COR-L47 (cell line): ENCODE measurements around the gene RACGAP1.
"Not testable (repeated sequence)": the region's sequence is repeated elsewhere in the genome, so short reads cannot be mapped to it uniquely, and the experiment has no call there.

ENCODE experiments used
- DNase-seq: peaks from one replicate; lab custom pipeline; 2025; lab: John Stamatoyannopoulos, UW

RACGAP1 gene

DNA sequence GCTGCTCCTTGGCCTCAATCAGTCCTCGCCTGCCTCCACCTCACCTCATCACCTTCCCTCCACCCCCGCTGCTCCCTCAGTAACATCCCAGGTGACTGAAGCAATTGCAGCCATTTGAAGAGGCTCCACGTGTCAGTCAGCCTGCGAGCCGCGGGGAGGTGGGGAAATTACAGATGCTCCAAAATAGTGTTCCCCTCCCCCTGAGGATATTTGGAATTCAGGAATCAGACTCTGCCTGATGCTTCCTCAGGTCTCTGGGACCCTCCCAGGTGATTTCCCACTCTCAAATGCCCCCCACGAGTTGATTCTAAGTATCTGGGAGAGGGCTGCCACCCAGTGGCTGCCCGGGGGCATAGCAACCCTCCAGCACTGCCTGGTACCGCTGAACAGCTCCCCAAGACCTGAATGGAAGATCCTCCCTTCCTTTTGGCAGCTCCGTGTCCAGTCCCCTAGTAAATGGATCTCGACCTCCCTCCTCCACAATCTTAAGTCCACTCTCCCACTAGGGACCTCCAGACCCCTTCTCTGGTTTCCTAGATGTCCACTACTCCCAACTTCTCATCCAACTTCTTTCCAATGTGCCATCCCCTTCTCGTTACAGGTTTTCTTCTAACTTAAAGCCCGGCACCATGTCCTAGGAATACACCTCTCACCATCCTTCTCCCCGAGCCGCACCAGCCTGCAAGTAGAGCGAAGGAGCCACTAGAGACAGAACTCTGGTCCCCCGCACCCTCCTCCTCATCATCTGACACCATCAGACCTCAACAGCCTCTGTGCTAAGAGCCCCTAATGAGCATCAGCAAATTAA lies 30.7 kb upstream of the RACGAP1 start:
- DNase-seq, result peak; percentile 31

DNA sequence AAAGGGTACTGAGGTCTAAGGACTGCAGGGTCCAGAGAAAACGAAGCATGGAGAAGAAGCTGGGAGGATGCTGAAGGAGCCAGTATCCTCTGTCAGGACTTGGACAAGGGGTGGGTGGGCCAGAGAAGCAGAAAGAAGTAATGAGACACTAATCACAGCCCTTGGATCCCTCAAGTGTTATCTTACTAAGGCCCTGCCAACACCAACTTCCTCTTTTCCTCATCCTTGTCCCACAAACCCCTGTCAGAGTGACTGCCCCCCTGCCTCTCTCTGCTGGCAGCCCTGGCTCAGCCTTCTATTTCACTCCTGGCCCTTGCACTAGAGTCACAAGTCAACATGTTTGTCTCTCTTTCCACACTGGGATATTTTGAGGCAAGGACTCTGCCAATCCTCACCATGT lies 28.3 kb upstream of the RACGAP1 start:
- no peak for DNase-seq

- no peak for DNase-seq
Measured at GRCh38 chr12:50052964-50053363, 27.7 kb upstream of the RACGAP1 start.

GRCh38 chr12:50052544-50052943 lies 27.2 kb upstream of the RACGAP1 start:
- DNase-seq, result no peak

DNA sequence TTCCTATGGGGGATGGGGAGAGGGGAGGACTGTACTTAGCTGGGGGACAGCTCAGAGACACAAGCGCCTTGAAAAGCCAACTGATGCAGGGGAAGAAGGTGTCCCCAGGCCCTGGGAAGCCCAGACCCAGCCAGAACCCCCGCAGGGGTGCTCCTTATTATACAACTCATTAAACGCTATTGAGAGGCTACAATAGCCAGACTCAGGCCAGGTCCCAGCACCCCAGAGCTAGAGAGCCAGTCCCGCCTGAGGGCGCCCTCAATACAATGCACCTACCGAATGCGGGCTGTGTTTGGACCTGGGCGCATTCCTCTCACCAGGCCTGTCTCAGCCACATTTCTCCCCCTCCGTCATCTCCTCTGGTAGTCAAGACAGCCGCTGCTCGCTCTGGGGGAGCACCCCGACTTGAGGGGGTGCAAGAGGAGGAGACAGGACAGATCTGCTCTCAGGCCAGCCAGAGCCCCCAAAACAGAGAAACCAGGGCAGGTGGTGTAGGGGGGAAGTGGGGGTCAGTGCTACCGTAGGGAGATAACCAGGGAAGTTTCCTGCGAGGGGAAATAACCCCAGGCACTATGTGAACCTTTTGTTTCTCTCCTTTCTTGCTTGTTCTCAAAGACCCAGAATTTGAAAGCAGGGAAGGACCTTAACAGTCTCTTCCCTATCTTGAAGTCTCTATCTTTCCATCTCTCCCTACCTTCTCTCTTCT lies 26.0 kb upstream of the RACGAP1 start:
- no peak for DNase-seq

DNA sequence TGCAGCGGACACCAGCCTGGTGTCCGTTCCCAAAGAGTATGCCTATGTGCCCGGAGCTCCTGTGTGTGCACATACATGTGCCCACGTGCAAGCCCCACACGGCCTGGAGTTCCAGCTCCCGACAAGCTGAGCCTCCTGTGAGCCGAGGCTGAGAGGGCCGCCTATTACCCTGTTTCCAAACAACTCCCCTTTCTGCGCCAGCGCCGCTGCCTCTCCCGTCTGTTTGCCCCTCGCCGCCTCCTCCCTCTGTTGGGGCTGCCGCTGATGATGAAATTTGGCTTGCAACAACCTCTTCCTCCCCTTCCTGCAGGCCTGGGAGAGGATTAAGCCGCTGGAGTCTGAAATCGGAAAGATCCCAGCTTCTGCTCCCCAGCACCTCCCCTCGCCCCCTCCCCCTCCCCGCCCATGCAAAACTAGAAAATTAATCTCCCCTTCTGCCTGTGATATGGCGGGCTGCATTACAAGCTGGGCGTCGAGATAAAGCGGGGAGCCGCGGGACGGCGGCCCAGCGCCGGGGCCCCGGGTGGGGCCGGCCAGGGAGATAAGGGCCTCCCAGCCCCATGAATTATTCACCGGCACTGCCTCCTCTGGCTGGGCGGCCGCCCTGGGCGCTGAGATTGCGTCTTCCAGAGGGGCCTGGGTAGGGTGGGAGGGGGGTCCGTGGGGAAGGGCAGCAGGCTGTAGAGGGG lies 25.3 kb upstream of the RACGAP1 start:
- no peak for DNase-seq

DNA sequence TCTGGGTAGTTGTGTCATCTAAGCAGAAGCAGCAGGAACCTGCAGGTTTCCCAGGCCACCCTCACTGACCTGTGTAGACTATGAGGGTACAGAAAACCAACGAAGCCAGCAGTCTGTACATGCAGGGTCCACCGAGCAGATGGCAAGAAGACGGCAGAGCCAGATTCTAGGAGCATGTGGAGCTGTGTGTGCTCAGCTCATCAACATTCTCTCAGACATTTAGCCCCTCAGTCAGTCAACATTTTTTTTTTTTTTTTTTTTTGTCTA lies 24.8 kb upstream of the RACGAP1 start:
- no peak for DNase-seq

DNA sequence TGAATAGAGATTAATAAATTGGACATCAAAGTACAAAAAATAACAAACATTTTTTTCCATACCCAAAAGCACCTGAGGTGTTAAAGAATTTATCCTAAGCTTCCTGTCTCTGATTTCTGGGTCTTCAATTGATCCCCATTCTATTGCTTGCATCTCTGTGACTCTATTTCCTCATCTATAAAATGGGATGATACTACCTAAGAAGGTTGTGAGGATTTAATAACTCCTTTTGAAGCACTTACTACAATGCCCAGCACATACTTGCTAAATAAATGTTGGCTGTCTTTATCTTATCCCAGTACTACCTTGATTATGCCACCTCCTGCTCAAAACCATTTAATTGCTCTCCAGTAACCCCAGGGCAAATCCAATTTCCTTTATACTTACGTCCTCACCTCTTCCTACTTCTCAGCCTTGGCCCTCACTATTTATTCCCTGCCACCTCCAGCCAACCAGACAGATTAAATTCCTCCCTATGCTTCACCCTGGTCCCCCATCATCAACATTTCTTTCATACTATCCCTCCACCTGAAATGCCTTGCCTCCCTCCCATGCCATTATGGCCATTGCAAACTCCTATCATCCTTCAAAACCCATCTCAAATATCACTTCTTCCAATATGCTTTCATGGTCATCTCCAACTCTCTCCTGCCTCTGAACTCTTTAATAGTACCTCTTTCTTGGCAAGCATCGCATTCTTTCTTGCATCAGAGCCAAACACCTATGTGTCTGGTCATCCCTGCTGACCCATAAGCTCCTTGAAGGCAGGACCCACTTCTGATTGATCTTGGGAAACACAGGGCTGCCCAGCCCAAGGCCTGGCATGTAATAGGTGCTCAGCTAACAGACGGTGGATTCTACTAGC lies 24.2 kb upstream of the RACGAP1 start:
- DNase-seq, result no peak

- DNase-seq, result no peak
Measured at GRCh38 chr12:50047693-50048250, 22.5 kb upstream of the RACGAP1 start.

GRCh38 chr12:50043854-50044253 lies 18.6 kb upstream of the RACGAP1 start:
- DNase-seq, result no peak

- DNase-seq, result no peak
Measured at GRCh38 chr12:50043308-50043707, 18.0 kb upstream of the RACGAP1 start.

DNA sequence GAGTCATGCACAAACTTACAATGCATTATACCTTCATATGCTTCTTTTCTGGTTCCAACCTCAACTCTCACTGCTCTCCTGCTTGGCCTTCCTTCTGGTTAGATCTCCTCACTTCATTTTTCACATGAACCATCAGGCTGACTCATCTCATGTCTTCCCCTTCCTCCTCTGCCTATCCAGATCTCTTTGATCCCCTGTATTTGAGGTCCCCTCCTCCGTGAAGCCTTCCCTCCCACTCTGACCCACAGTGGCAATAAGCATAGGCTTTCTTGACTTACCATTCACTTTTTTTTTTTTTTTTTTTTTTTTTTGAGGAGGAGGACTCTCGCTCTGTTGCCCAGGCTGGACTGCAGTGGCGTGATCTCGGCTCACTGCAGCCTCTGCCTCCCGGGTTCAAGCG lies 17.4 kb upstream of the RACGAP1 start:
- DNase-seq, result no peak

GRCh38 chr12:50041962-50042361 lies 16.7 kb upstream of the RACGAP1 start:
- DNase-seq, result no peak

DNA sequence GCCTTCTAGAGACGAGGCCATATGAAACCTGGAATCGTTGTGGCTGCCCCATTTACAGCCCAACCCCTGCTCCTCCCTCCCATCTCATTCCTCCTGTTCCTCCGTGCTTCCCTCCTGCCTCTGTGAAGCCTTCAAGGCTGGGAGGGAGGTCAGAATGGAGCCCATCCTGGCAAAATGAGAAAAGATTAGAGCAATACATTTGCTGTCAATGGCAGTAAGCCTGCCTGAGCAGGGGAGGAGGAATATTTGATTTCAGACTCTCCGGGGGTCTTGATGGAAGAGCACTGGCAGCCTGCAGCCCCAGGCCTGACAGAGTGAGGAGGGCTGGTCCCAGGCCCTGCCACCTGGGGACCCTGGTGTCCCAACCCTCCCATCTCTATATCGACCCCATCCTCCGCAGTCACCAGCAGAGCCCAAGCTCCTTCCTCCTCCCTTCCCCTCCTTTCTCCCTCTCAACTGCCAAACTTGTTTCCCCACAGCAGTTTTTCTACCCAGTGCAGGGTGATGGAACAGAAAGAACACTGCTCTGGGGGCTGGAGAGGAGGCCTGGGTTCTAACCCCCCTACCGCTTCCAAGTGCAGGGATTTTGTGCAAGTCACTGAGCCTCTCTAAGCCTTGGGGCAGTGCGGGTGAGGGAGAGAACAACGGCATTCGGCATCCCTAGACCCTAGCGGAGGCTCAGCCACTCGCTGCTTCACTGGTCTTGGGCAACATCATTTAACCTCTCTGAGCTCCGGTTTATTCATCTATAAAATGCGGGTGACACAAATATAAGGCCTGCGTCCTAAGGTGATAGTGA lies 16.0 kb upstream of the RACGAP1 start:
- no peak for DNase-seq

GRCh38 chr12:50040657-50041056 lies 15.4 kb upstream of the RACGAP1 start:
- no peak for DNase-seq

GRCh38 chr12:50039151-50039835 lies 14.0 kb upstream of the RACGAP1 start:
- DNase-seq, result peak; percentile 78

DNA sequence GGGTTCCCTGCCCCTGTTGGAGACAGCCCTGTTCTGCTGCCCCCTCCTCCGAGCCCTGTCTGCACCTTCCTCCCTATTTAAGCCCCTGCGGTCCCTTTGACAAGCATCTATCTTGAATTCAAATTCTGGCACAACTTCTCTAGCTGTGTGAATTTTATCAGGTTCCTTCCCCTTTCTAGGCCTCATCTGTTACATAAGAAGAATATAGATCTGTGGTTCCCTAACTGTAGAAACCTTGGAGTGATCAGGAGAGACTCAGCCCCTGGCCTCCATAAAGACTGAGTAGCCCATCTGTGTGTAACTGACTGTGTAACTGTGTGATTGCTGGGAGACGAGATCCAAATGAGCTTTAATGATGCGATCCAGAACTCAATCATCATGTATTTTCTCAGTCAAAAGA lies 13.0 kb upstream of the RACGAP1 start:
- no peak for DNase-seq

DNA sequence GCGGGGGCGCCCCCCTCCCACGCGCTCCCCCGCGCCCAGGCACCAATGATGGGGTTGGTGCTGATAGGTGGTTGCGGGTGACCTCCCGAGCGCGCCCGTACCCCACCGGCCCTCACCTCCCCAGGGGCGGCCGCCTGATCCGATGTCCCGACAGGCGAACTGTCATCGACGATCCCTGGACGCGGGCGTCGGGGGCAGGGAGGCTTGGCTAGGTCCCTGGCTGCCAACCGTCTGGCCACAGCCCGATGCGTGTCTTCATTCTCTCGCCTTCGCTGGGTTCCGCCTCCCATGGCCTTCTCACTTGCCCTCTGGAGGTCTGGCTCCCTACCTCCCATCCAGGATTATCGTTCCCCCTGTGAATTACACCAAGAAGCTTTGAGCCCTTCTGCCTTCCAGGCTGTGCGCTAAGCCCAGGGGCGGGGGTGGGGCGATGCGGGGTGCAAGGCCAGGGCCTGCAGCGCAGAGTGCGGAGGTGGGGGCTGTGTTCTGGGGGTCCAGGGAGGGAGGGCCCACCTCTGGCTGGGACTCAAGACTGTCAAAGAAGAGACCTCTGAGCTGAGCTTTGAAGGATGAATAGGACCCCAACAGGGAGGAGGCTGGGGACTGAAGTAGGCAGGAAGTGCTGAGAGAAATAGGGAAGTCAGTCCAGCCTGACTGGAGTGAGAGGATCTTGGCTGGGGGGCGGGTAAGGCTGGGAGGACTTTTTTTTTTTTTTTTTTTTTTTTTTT lies 7.7 kb upstream of the RACGAP1 start:
- no peak for DNase-seq

- DNase-seq, result no peak
Measured at GRCh38 chr12:50032515-50032853, 7.2 kb upstream of the RACGAP1 start.

- DNase-seq, result not testable (repeated sequence)
Measured at GRCh38 chr12:50030449-50030848, 5.2 kb upstream of the RACGAP1 start.
